Lower leg skin (tissue), 3 donors: ENCODE results near the gene IL17RC.

Experiments used
- POLR2A ChIP-seq, 2 donors: fragments of 450-650 bp; IDR thresholded peaks; one replicate each; pipeline ENCODE4 v1.6.1; 2016 to 2017; ENCODE audit warnings: antibody characterized with exemption in 2 of 2, mild to moderate bottlenecking in 1 of 2, moderate library complexity in 1 of 2
- TF ChIP-seq, protein P1 (sequence below), 3 donors: fragments of 450-650 bp; IDR thresholded peaks; one replicate each; pipeline ENCODE4 v1.5.1; 2016; ENCODE audit warnings: antibody characterized with exemption in 3 of 3, mild to moderate bottlenecking in 3 of 3, moderate library complexity in 2 of 3

DNA sequence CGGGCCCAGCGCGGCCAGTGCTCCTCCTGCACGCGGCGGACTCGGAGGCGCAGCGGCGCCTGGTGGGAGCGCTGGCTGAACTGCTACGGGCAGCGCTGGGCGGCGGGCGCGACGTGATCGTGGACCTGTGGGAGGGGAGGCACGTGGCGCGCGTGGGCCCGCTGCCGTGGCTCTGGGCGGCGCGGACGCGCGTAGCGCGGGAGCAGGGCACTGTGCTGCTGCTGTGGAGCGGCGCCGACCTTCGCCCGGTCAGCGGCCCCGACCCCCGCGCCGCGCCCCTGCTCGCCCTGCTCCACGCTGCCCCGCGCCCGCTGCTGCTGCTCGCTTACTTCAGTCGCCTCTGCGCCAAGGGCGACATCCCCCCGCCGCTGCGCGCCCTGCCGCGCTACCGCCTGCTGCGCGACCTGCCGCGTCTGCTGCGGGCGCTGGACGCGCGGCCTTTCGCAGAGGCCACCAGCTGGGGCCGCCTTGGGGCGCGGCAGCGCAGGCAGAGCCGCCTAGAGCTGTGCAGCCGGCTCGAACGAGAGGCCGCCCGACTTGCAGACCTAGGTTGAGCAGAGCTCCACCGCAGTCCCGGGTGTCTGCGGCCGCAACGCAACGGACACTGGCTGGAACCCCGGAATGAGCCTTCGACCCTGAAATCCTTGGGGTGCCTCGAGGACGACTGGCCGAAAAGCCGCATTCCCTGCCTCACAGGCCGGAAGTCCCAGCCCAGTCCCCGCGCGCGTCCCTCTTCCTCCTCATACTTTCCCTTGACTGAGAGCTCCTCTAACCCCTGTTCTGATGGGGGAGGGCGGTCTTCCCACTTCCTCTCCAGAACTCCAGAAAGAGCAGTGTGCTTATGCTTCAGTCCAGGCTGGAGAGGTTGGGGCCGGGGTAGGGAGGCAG is 1.4 kb upstream of the IL17RC start:
- TF ChIP-seq, protein P1, sequence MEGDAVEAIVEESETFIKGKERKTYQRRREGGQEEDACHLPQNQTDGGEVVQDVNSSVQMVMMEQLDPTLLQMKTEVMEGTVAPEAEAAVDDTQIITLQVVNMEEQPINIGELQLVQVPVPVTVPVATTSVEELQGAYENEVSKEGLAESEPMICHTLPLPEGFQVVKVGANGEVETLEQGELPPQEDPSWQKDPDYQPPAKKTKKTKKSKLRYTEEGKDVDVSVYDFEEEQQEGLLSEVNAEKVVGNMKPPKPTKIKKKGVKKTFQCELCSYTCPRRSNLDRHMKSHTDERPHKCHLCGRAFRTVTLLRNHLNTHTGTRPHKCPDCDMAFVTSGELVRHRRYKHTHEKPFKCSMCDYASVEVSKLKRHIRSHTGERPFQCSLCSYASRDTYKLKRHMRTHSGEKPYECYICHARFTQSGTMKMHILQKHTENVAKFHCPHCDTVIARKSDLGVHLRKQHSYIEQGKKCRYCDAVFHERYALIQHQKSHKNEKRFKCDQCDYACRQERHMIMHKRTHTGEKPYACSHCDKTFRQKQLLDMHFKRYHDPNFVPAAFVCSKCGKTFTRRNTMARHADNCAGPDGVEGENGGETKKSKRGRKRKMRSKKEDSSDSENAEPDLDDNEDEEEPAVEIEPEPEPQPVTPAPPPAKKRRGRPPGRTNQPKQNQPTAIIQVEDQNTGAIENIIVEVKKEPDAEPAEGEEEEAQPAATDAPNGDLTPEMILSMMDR (IDR thresholded peaks at IDR 0.05): no peak
- no peak for TF ChIP-seq POLR2A (IDR thresholded peaks at IDR 0.05)
